Adrenal gland (tissue), 5 donors: ENCODE data around the gene ZNF440.

Source experiments
- CTCF ChIP-seq, 6 experiments: fragments of 450-650 bp in 4 of 6; fragments of 200-600 bp in 2 of 6; sonication (generic) in 1 of 6; IDR thresholded peaks; 1 replicate in 5 of 6; 2 replicates in 1 of 6; pipeline versions ENCODE4 v1.5.1 to v1.8.0; 2016 to 2021; ENCODE audit warnings: antibody characterized with exemption in 6 of 6, mild to moderate bottlenecking in 2 of 6, moderate library complexity in 1 of 6
- POLR2A ChIP-seq, 2 donors: fragments of 450-650 bp; IDR thresholded peaks; one replicate each; pipeline ENCODE4 v1.6.1; 2017; ENCODE audit warnings: antibody characterized with exemption in 2 of 2, mild to moderate bottlenecking in 2 of 2, moderate library complexity in 1 of 2
- donor health status: DM: no; HTN: no; CAD: no.

DNA sequence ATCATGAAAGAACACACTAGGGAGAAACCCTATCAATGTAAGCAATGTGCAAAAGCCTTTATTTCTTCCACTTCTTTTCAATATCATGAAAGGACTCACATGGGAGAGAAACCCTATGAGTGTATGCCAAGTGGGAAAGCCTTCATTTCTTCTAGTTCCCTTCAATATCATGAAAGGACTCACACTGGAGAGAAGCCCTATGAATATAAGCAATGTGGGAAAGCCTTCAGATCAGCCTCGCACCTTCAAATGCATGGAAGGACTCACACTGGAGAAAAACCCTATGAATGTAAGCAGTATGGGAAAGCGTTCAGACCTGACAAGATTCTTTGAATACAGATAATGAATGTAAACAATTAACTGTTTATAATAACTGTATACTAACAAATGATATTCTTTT is 19.5 kb downstream of the ZNF440 start:
- TF ChIP-seq CTCF (IDR thresholded peaks at IDR 0.05), result no peak
- TF ChIP-seq POLR2A (IDR thresholded peaks at IDR 0.05), result no peak
